CD4-positive, alpha-beta T cell (primary cell): ENCODE results near the gene CCT8L2. TPM values are rescaled to one million over a fixed set of nuclear protein-coding genes. Genes with fewer than 3 reads are reported as not detected.
"Not testable (repeated sequence)": the region's sequence is repeated elsewhere in the genome, so short reads cannot be mapped to it uniquely, and the experiment has no call there.

Source experiments
- ATAC-seq: fragments of 200-7000 bp; cut with Tn5 transposase; one replicate; pipeline ENCODE4 v1.10.0; 2022; ENCODE audit warnings: mild to moderate bottlenecking; ENCODE audit not compliant: poor library complexity
- CTCF ChIA-PET: fragments of 350-600 bp; sonication (Branson Sonifier 250); formaldehyde crosslinking; loops from one replicate; lab custom pipeline; 2021; ENCODE audit warnings: antibody characterized with exemption, inconsistent platforms; lab: Charles Lee
- POLR2A ChIA-PET: fragments of 350-600 bp; sonication (Branson Sonifier 250); formaldehyde crosslinking; loops from one replicate; lab custom pipeline; 2021; ENCODE audit warnings: antibody characterized with exemption, inconsistent platforms; lab: Charles Lee
- DNase-seq, 14 experiments: peaks; one replicate each; pipeline ENCODE4 v3.0.0-alpha.2; 2013 to 2020; ENCODE audit warnings: mixed read lengths in 2 of 14
- H3K27ac ChIP-seq, 2 donors: one replicate each; pipeline versions ENCODE4 v1.5.1 to v1.7.0; 2013; ENCODE audit warnings: low read length in 2 of 2, low read depth in 1 of 2, mild to moderate bottlenecking in 1 of 2
- H3K27me3 ChIP-seq, 2 experiments: 1 replicate in 1 of 2; 2 replicates in 1 of 2; pipeline versions ENCODE4 v1.6.1 to v1.7.0; 2013; ENCODE audit warnings: low read length in 2 of 2, control low read depth in 1 of 2, mild to moderate bottlenecking in 1 of 2, moderate library complexity in 1 of 2; ENCODE audit not compliant: insufficient read depth in 2 of 2, control insufficient read depth in 1 of 2
- H3K36me3 ChIP-seq: one replicate; pipeline ENCODE4 v1.6.1; 2013; ENCODE audit warnings: low read length, control low read depth; ENCODE audit not compliant: insufficient read depth
- H3K4me1 ChIP-seq: one replicate; pipeline ENCODE4 v1.6.1; 2013; ENCODE audit warnings: low read length, control low read depth; ENCODE audit not compliant: insufficient read depth
- H3K4me3 ChIP-seq: one replicate; pipeline ENCODE4 v1.5.1; 2013; ENCODE audit warnings: mild to moderate bottlenecking, low read length, moderate library complexity
- H3K9me3 ChIP-seq, 2 experiments: 1 replicate in 1 of 2; 2 replicates in 1 of 2; pipeline versions ENCODE4 v1.6.1 to v1.7.0; 2013; ENCODE audit warnings: low read length in 2 of 2, mild to moderate bottlenecking in 2 of 2, control low read depth in 1 of 2, moderate library complexity in 1 of 2; ENCODE audit not compliant: control insufficient read depth in 1 of 2, insufficient read depth in 1 of 2
- H3K27ac Mint-ChIP-seq: one replicate; pipeline ENCODE4 v1.8.0; 2020; ENCODE audit warnings: mixed read lengths
- H3K27me3 Mint-ChIP-seq: one replicate; pipeline ENCODE4 v1.8.0; 2021; ENCODE audit warnings: mixed read lengths
- H3K36me3 Mint-ChIP-seq: one replicate; pipeline ENCODE4 v1.8.0; 2021; ENCODE audit warnings: low read depth, mixed read lengths
- H3K4me1 Mint-ChIP-seq: one replicate; pipeline ENCODE4 v1.8.0; 2021; ENCODE audit warnings: low read depth, mixed read lengths
- H3K4me3 Mint-ChIP-seq: one replicate; pipeline ENCODE4 v1.8.0; 2020; ENCODE audit warnings: mild to moderate bottlenecking, mixed read lengths
- H3K9me3 Mint-ChIP-seq: one replicate; pipeline ENCODE4 v1.8.0; 2020; ENCODE audit warnings: mixed read lengths
- intact Hi-C, 2 experiments: fragments of 100-400 bp; cut with DNase I in 1 of 2; cut with micrococcal nuclease in 1 of 2; formaldehyde crosslinking; loops; one replicate each; pipeline versions ENCODE4 v1.15.1 to v1.9.0; 2023 to 2025; cut with DNase I, micrococcal nuclease
- total RNA-seq, 174 experiments: library from RNA in 2 of 174; stranded (reverse) in 2 of 174; gene quantifications; one replicate each; pipeline ENCODE4 v1.2.3 and lab custom pipeline; 2021 to 2026
- TF ChIP-seq, protein P1 (sequence below): fragments of 200-600 bp; IDR thresholded peaks from one replicate; pipeline ENCODE4 v1.8.0; 2022; ENCODE audit warnings: antibody characterized with exemption, mild to moderate bottlenecking

Gene CCT8L2
- total RNA-seq, 2 experiments from 2014 or later, result not detected

DNA sequence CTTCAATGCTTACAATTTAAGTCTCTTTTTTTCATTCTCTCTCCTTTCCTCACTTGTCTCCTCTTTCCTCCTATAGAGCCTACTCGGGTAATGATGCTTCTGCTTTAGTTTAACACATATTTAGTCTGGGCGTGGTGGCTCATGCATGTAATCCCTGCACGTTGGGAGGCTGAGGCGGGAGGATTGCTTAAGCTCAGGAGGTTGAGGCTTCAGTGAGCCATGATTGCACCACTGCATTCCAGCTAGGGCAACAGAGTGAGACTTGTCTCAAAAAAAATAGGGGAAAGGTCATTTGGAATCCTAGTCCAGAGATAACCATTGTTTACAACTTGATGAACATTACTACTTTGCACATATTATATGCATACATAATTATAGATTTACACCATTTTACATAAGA, 1.4 kb upstream of the CCT8L2 start:
- Histone ChIP-seq H3K27me3 (no peaks in the 10 kb centered on the region), H3K27ac (no peak overlapping the region), H3K36me3 (no peaks in the 10 kb centered on the region), H3K9me3 (peaks cover 0 to 22% of the 10 kb centered on the region in 2 experiments), H3K4me3 (no peak overlapping the region), H3K4me1 (no peaks in the 10 kb centered on the region)
- peaks cover 12% of the 10 kb centered on the region for H3K27me3 Mint-ChIP-seq
- POLR2A ChIA-PET, result no interaction called here
- intact Hi-C loops, result no loop called here
- no peak overlapping the region for H3K4me3 Mint-ChIP-seq
- no peaks in the 10 kb centered on the region for H3K36me3 Mint-ChIP-seq
- H3K27ac Mint-ChIP-seq, result no peak overlapping the region
- TF ChIP-seq, protein P1, sequence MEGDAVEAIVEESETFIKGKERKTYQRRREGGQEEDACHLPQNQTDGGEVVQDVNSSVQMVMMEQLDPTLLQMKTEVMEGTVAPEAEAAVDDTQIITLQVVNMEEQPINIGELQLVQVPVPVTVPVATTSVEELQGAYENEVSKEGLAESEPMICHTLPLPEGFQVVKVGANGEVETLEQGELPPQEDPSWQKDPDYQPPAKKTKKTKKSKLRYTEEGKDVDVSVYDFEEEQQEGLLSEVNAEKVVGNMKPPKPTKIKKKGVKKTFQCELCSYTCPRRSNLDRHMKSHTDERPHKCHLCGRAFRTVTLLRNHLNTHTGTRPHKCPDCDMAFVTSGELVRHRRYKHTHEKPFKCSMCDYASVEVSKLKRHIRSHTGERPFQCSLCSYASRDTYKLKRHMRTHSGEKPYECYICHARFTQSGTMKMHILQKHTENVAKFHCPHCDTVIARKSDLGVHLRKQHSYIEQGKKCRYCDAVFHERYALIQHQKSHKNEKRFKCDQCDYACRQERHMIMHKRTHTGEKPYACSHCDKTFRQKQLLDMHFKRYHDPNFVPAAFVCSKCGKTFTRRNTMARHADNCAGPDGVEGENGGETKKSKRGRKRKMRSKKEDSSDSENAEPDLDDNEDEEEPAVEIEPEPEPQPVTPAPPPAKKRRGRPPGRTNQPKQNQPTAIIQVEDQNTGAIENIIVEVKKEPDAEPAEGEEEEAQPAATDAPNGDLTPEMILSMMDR, result no peak
- CTCF ChIA-PET, result no interaction called here
- ATAC-seq, result no peak
- H3K9me3 Mint-ChIP-seq, result no peaks in the 10 kb centered on the region
- H3K4me1 Mint-ChIP-seq, result no peaks in the 10 kb centered on the region
- no peak for DNase-seq

DNA sequence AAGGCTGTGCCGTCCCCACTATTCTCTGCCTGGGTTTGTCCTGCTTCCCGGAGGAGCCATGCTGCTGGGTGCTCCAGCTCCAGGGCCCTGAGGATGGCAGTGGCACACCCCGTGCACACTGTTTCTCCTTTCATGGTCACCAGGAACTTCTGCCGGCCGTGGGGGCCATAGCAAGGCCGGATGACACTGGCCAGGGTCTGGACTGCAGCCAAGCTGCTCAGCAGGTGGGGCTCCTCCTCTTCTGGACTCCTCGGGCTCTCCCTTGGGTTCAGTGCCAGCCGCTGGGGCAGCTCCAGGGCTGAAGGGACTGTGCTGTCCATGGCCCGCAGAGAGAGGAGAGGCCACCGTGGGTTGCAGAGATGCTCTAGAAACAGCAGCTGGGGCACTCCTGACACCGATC, 379 bp downstream of the CCT8L2 start:
- H3K36me3 Mint-ChIP-seq, H3K27me3 Mint-ChIP-seq, POLR2A ChIA-PET, ATAC-seq, H3K4me3 ChIP-seq, H3K4me3 Mint-ChIP-seq, intact Hi-C loops, H3K9me3 Mint-ChIP-seq, CTCF ChIA-PET, H3K4me1 ChIP-seq, H3K36me3 ChIP-seq, DNase-seq, H3K27me3 ChIP-seq, H3K27ac Mint-ChIP-seq, H3K27ac ChIP-seq, H3K4me1 Mint-ChIP-seq: not testable (repeated sequence)
- H3K9me3 ChIP-seq, result peaks cover 0 to 16% of the 10 kb centered on the region in 2 experiments

DNA sequence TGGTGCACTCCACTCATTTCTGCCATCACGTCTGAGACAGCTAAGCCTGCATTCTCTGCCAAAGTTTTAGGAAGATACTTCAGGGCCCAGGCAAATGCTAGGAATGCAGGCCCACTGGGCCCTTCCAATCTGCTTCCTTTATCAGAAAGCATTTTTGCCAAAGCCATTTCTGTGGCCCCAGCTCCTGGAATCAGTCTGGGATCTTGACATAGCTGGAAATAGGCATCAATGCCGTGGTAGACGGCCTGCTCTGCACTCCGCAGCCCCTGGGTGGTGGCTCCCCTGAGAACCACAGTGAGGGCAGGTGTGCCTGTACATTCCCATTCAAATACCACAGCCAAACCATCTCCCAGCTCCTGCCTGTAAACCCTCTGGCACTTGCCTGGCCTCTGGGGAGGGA, 1.5 kb downstream of the CCT8L2 start:
- H3K27ac ChIP-seq, POLR2A ChIA-PET, H3K4me1 Mint-ChIP-seq, H3K4me3 Mint-ChIP-seq, intact Hi-C loops, CTCF ChIA-PET, DNase-seq, H3K27me3 ChIP-seq, H3K27ac Mint-ChIP-seq, H3K36me3 Mint-ChIP-seq, ATAC-seq, H3K36me3 ChIP-seq, H3K4me1 ChIP-seq, H3K9me3 Mint-ChIP-seq, H3K27me3 Mint-ChIP-seq, H3K4me3 ChIP-seq: not testable (repeated sequence)
- H3K9me3 ChIP-seq, result peaks cover 0 to 16% of the 10 kb centered on the region in 2 experiments

DNA sequence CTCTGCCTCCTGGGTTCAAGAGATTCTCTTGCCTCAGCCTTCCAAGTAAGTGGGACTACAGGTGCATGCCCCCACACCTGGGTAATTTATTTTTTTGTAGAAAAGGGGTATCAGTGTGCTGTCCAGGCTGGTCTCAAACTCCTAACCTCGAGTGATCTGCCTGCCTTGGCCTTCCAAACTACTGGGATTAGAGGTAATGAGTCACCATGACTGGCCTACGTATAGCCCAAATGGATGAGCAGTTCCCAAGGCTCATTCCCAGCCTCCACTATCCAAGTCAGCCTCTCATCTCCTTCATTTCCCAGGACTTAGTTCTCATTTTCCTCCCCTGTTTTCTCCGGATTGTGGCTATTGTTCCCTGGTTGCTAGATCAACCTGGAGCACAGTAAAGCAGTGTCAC, 5.6 kb downstream of the CCT8L2 start:
- Histone ChIP-seq H3K9me3 (peaks cover 0 to 14% of the 10 kb centered on the region in 2 experiments), H3K36me3 (no peaks in the 10 kb centered on the region), H3K27ac (no peak overlapping the region), H3K4me3 (no peak overlapping the region), H3K27me3 (no peaks in the 10 kb centered on the region), H3K4me1 (no peaks in the 10 kb centered on the region)
- ChIA-PET CTCF (no interaction called here), POLR2A (no interaction called here)
- Mint-ChIP-seq H3K36me3 (no peaks in the 10 kb centered on the region), H3K9me3 (no peaks in the 10 kb centered on the region), H3K27ac (no peak overlapping the region), H3K4me3 (no peak overlapping the region), H3K4me1 (no peaks in the 10 kb centered on the region), H3K27me3 (peaks cover 4% of the 10 kb centered on the region)
- ATAC-seq (no peak), DNase-seq (no peak)
- TF ChIP-seq, protein P1, result no peak
- intact Hi-C loops, result no loop called here
